MCF 10A (cell line): Measurements from ENCODE around the gene GNB1L. TPM values are rescaled to one million over a fixed set of nuclear protein-coding genes. Genes with fewer than 3 reads are reported as not detected.

Experiments
- BruUV-seq: library from RNA; stranded (reverse); fragments of 400-500 nt; replicated peaks from 2 replicates; lab custom pipeline; 2021; lab: Mats Ljungman, UMichigan
- CTCF ChIA-PET: fragments of 300-600 bp; sonication (Branson Sonifier 250); formaldehyde crosslinking; extraction: SDS; loops from one replicate; lab custom pipeline; 2021; ENCODE audit warnings: antibody characterized with exemption, inconsistent platforms; lab: Yijun Ruan, JAX
- POLR2A ChIA-PET: fragments of 300-600, 350-650 bp; sonication (Branson Sonifier 250); formaldehyde crosslinking; extraction: SDS; loops from one replicate; lab custom pipeline; 2020; ENCODE audit warnings: antibody characterized with exemption, inconsistent platforms; lab: Yijun Ruan, JAX
- DNase-seq: peaks from one replicate; pipeline ENCODE4 v3.0.0-alpha.2; 2018; ENCODE audit not compliant: unreplicated experiment
- H3K27ac Mint-ChIP-seq: one replicate; pipeline ENCODE4 v1.8.0; 2022; ENCODE audit warnings: mild to moderate bottlenecking, low read depth, mixed read lengths; ENCODE audit not compliant: unreplicated experiment
- H3K27me3 Mint-ChIP-seq: one replicate; pipeline ENCODE4 v1.8.0; 2022; ENCODE audit warnings: mixed read lengths; ENCODE audit not compliant: insufficient read depth, unreplicated experiment
- H3K36me3 Mint-ChIP-seq: one replicate; pipeline ENCODE4 v1.8.0; 2022; ENCODE audit warnings: mild to moderate bottlenecking, moderate library complexity, mixed read lengths; ENCODE audit not compliant: insufficient read depth, unreplicated experiment
- H3K4me1 Mint-ChIP-seq: one replicate; pipeline ENCODE4 v1.8.0; 2022; ENCODE audit warnings: mixed read lengths; ENCODE audit not compliant: insufficient read depth, unreplicated experiment
- H3K4me3 Mint-ChIP-seq: one replicate; pipeline ENCODE4 v1.8.0; 2022; ENCODE audit warnings: mild to moderate bottlenecking, moderate library complexity, mixed read lengths; ENCODE audit not compliant: unreplicated experiment
- H3K9me3 Mint-ChIP-seq: one replicate; pipeline ENCODE4 v1.8.0; 2022; ENCODE audit warnings: mixed read lengths; ENCODE audit not compliant: unreplicated experiment
- CTCF ChIP-seq: fragments of 200-600 bp; IDR thresholded peaks from one replicate; pipeline ENCODE4 v1.8.0; 2022; ENCODE audit warnings: antibody characterized with exemption, mild to moderate bottlenecking; ENCODE audit not compliant: unreplicated experiment
- intact Hi-C: fragments of 100-400 bp; cut with micrococcal nuclease; formaldehyde crosslinking; loops from 2 replicates; pipeline ENCODE4 v1.14.1; 2022
- total RNA-seq: library from RNA; stranded (reverse); gene quantifications from 2 replicates; pipeline ENCODE4 v1.2.3, GENCODE V29; 2022

Gene GNB1L
- total RNA-seq, 1 experiment from 2014 or later: 4.3 TPM

GRCh38 chr22:19898831-19899567 is 44.3 kb upstream of the GNB1L start:
- intact Hi-C loops: no loop called here
- Mint-ChIP-seq H3K9me3 (no peaks in the 10 kb centered on the region), H3K27me3 (no peaks in the 10 kb centered on the region), H3K36me3 (peaks cover 20% of the 10 kb centered on the region), H3K27ac (no peak overlapping the region), H3K4me1 (no peaks in the 10 kb centered on the region), H3K4me3 (no peak overlapping the region)
- no peak for DNase-seq
- no TSS peak for BruUV-seq
- TF ChIP-seq CTCF: no peak
- ChIA-PET POLR2A (interaction anchor here (1.3 kb wide), 1 partner anchor 75 kb away, joined by 3 read pairs; no protein-coding TSS in a partner anchor), CTCF (interaction anchor here (0.6 to 4.0 kb wide), 5 partner anchors 11 to 169 kb away, joined by 3 to 19 read pairs (median 5); no protein-coding TSS in a partner anchor)

GRCh38 chr22:19898145-19898544 is 43.5 kb upstream of the GNB1L start:
- no peaks in the 10 kb centered on the region for H3K27me3 Mint-ChIP-seq
- no peaks in the 10 kb centered on the region for H3K4me1 Mint-ChIP-seq
- H3K27ac Mint-ChIP-seq: no peak overlapping the region
- intact Hi-C loops: no loop called here
- H3K9me3 Mint-ChIP-seq: no peaks in the 10 kb centered on the region
- ChIA-PET POLR2A (no interaction called here), CTCF (interaction anchor here (0.6 to 2.1 kb wide), 3 partner anchors 12 to 169 kb away, joined by 3 to 10 read pairs (median 5); no protein-coding TSS in a partner anchor)
- no TSS peak for BruUV-seq
- no peak overlapping the region for H3K4me3 Mint-ChIP-seq
- H3K36me3 Mint-ChIP-seq: peaks cover 23% of the 10 kb centered on the region
- DNase-seq: no peak
- no peak for TF ChIP-seq CTCF

GRCh38 chr22:19897726-19898125 is 43.1 kb upstream of the GNB1L start:
- Mint-ChIP-seq H3K4me3 (no peak overlapping the region), H3K27me3 (no peaks in the 10 kb centered on the region), H3K9me3 (no peaks in the 10 kb centered on the region), H3K4me1 (peaks cover under 1% of the 10 kb centered on the region), H3K36me3 (peaks cover 23% of the 10 kb centered on the region), H3K27ac (no peak overlapping the region)
- TF ChIP-seq CTCF: no peak
- DNase-seq: no peak
- CTCF ChIA-PET: interaction anchor here (0.6 to 2.1 kb wide), 3 partner anchors 142 to 168 kb away, joined by 3 to 10 read pairs (median 4); no protein-coding TSS in a partner anchor
- no TSS peak for BruUV-seq
- intact Hi-C loops: no loop called here
- POLR2A ChIA-PET: no interaction called here

- intact Hi-C loops: no loop called here
- Mint-ChIP-seq H3K27me3 (no peaks in the 10 kb centered on the region), H3K9me3 (no peaks in the 10 kb centered on the region), H3K27ac (no peak overlapping the region), H3K36me3 (peaks cover 23% of the 10 kb centered on the region), H3K4me3 (no peak overlapping the region), H3K4me1 (peaks cover 10% of the 10 kb centered on the region)
- ChIA-PET CTCF (interaction anchor here (0.7 to 2.1 kb wide), 3 partner anchors 21 to 166 kb away, joined by 4 to 10 read pairs (median 5); no protein-coding TSS in a partner anchor), POLR2A (interaction anchor here (1.2 kb wide), 1 partner anchor 10 kb away, joined by 3 read pairs; no protein-coding TSS in a partner anchor)
- no peak for TF ChIP-seq CTCF
- BruUV-seq: no TSS peak
- DNase-seq: no peak
These were observed 42.1 kb upstream of the GNB1L start for GRCh38 chr22:19896665-19897355.
